Endothelial cell of umbilical vein (primary cell): ENCODE results near the gene STK39. TPM values are rescaled to one million over a fixed set of nuclear protein-coding genes. Genes with fewer than 3 reads are reported as not detected.

Experiments
- BruUV-seq: library from RNA; stranded (reverse); fragments of 400-500 nt; replicated peaks from 2 replicates; lab custom pipeline; 2021; lab: Mats Ljungman, UMichigan
- CTCF ChIA-PET: fragments of 300-600, 350-600 bp; sonication (Branson Sonifier 250); formaldehyde crosslinking; loops from one replicate; lab custom pipeline; 2021; ENCODE audit warnings: antibody characterized with exemption, inconsistent platforms; lab: Charles Lee
- POLR2A ChIA-PET: fragments of 300-600, 350-600 bp; sonication (Branson Sonifier 250); formaldehyde crosslinking; loops from one replicate; lab custom pipeline; 2021; ENCODE audit warnings: antibody characterized with exemption, inconsistent platforms; lab: Charles Lee
- DNase-seq: peaks from one replicate; pipeline ENCODE4 v3.0.0-alpha.2; 2011; ENCODE audit warnings: low read depth, low spot score
- FAIRE-seq: peaks from 2 replicates; lab custom pipeline; 2011; peaks lifted over from hg19 to GRCh38; lab: Jason Lieb, UNC
- H2AFZ ChIP-seq: 2 replicates; pipeline ENCODE4 v1.6.0; 2012; ENCODE audit warnings: low read depth, low read length, control low read depth, inconsistent platforms
- H3K27ac ChIP-seq: 2 replicates; pipeline ENCODE4 v1.5.1; 2011; ENCODE audit warnings: low read depth, mild to moderate bottlenecking, control low read depth, low read length, moderate library complexity; ENCODE audit not compliant: insufficient read depth
- H3K27me3 ChIP-seq, 2 experiments: 2 replicates each; pipeline versions ENCODE4 v1.6.0 to v1.6.1; 2011; ENCODE audit warnings: low read length in 2 of 2, mixed read lengths in 1 of 2; ENCODE audit not compliant: control insufficient read depth in 2 of 2, insufficient read depth in 2 of 2
- H3K36me3 ChIP-seq, 2 experiments: 2 replicates in 1 of 2; 3 replicates in 1 of 2; pipeline ENCODE4 v1.5.1; 2011; ENCODE audit warnings: low read length in 2 of 2, mild to moderate bottlenecking in 1 of 2, moderate library complexity in 1 of 2; ENCODE audit not compliant: control insufficient read depth in 2 of 2, insufficient read depth in 2 of 2; ENCODE audit errors: extremely low read depth in 1 of 2
- H3K4me1 ChIP-seq: 3 replicates; pipeline ENCODE4 v1.5.1; 2011; ENCODE audit warnings: mild to moderate bottlenecking, low read length; ENCODE audit not compliant: control insufficient read depth, insufficient read depth; ENCODE audit errors: extremely low read depth
- H3K4me2 ChIP-seq: 2 replicates; pipeline ENCODE4 v1.6.1; 2011; ENCODE audit warnings: low read length, control low read depth, mixed read lengths; ENCODE audit not compliant: insufficient read depth
- H3K4me3 ChIP-seq, 3 experiments: fragments of 200-600 bp in 1 of 3; sonication (generic), shearing (Covaris generic) in 1 of 3; replicated peaks in 1 of 3; 2 replicates each; pipeline ENCODE4 v1.5.1; 2011 to 2016; ENCODE audit warnings: control low read depth in 3 of 3, low read length in 3 of 3, mild to moderate bottlenecking in 2 of 3, inconsistent platforms in 1 of 3, low read depth in 1 of 3, moderate library complexity in 1 of 3; ENCODE audit not compliant: insufficient read depth in 1 of 3
- H3K79me2 ChIP-seq: 2 replicates; pipeline ENCODE4 v1.6.0; 2012; ENCODE audit warnings: low read length, inconsistent platforms; ENCODE audit not compliant: control insufficient read depth, insufficient read depth
- H3K9ac ChIP-seq: replicated peaks from 2 replicates; pipeline ENCODE3; 2011; ENCODE audit warnings: low read length, control low read depth; ENCODE audit not compliant: insufficient read depth; ENCODE audit errors: extremely low read depth
- H3K9me1 ChIP-seq: replicated peaks from 3 replicates; pipeline ENCODE4 v1.6.0; 2011; ENCODE audit warnings: mild to moderate bottlenecking, low read length; ENCODE audit not compliant: control insufficient read depth, insufficient read depth; ENCODE audit errors: extremely low read depth
- H3K9me3 ChIP-seq: replicated peaks from 2 replicates; pipeline ENCODE4 v1.5.1; 2012; ENCODE audit warnings: low read length, inconsistent platforms; ENCODE audit not compliant: control insufficient read depth, insufficient read depth
- H4K20me1 ChIP-seq: replicated peaks from 2 replicates; pipeline ENCODE3; 2011; ENCODE audit warnings: mild to moderate bottlenecking, low read length; ENCODE audit not compliant: control insufficient read depth, insufficient read depth; ENCODE audit errors: extremely low read depth
- EZH2 ChIP-seq: IDR thresholded peaks from 2 replicates; pipeline ENCODE4 v1.6.1; 2012; ENCODE audit warnings: borderline replicate concordance, low read depth, mild to moderate bottlenecking, moderate library complexity, low read length, inconsistent platforms; ENCODE audit not compliant: severe bottlenecking
- FOS ChIP-seq: IDR thresholded peaks from 2 replicates; pipeline ENCODE4 v1.6.1; 2011; ENCODE audit warnings: mild to moderate bottlenecking, low read length, moderate library complexity, borderline replicate concordance; ENCODE audit not compliant: insufficient read depth
- GATA2 ChIP-seq: IDR thresholded peaks from 2 replicates; pipeline ENCODE4 v1.7.0; 2011; ENCODE audit warnings: low read depth, mild to moderate bottlenecking, moderate library complexity, mixed read lengths, low read length; ENCODE audit not compliant: insufficient read length, insufficient read depth
- JUN ChIP-seq: IDR thresholded peaks from 2 replicates; pipeline ENCODE4 v1.6.1; 2011; ENCODE audit warnings: borderline replicate concordance, low read depth; ENCODE audit not compliant: insufficient read length, insufficient read depth
- MYC ChIP-seq: IDR thresholded peaks from one replicate; pipeline ENCODE4 v1.6.1; 2011; ENCODE audit warnings: mild to moderate bottlenecking, low read depth, low read length
- POLR2A ChIP-seq: IDR thresholded peaks from 2 replicates; pipeline ENCODE4 v1.6.1; 2012; ENCODE audit warnings: low read depth, mild to moderate bottlenecking, control low read depth, low read length
- POLR2AphosphoS5 ChIP-seq: IDR thresholded peaks from 2 replicates; pipeline ENCODE4 v1.6.1; 2012; ENCODE audit warnings: low read depth, mild to moderate bottlenecking, control low read depth, low read length, moderate library complexity; ENCODE audit not compliant: insufficient read depth
- dilution Hi-C: fragments of 300-500 bp; cut with MboI; formaldehyde crosslinking; loops from one replicate; pipeline ENCODE4 v1.15.0; 2019; ENCODE audit warnings: low sequenced_read_pairs; ENCODE audit not compliant: extremely low pct_ligation_motif_present
- intact Hi-C: fragments of 100-400 bp; cut with micrococcal nuclease; formaldehyde crosslinking; loops from one replicate; pipeline ENCODE4 v1.10.0; 2022
- polyA plus RNA-seq, 4 experiments: library from polyadenylated mRNA; depleted of rRNA in 3 of 4; stranded (reverse) in 3 of 4; unstranded in 1 of 4; fragments of >200 nt; gene quantifications; 2 replicates each; pipeline versions ENCODE4 v1.2.1 to v1.2.3, GENCODE V29; 2011 to 2012; ENCODE audit warnings: missing spikeins in 1 of 4
- total RNA-seq: library from RNA; stranded (reverse); gene quantifications from 2 replicates; pipeline ENCODE4 v1.2.3, GENCODE V29; 2021
- TF ChIP-seq, protein P1 (sequence below), 2 donors: IDR thresholded peaks; 1 replicate in 1 of 2; 2 replicates in 1 of 2; pipeline ENCODE4 v1.5.1; 2011; ENCODE audit warnings: low read length in 2 of 2, mild to moderate bottlenecking in 2 of 2, moderate library complexity in 2 of 2, control low read depth in 1 of 2, inconsistent platforms in 1 of 2, low read depth in 1 of 2; ENCODE audit not compliant: insufficient read depth in 1 of 2; ENCODE audit errors: extremely low read depth in 1 of 2
- TF ChIP-seq, protein P2 (sequence below): IDR thresholded peaks from 2 replicates; pipeline ENCODE4 v1.6.1; 2011; ENCODE audit not compliant: insufficient read depth, insufficient read length

The STK39 gene
- total and polyA plus RNA-seq, 2 donors (not counting 3 experiments of a cell fraction or from before 2014, with no cell fraction given) = 4.6 to 13.1 TPM

DNA sequence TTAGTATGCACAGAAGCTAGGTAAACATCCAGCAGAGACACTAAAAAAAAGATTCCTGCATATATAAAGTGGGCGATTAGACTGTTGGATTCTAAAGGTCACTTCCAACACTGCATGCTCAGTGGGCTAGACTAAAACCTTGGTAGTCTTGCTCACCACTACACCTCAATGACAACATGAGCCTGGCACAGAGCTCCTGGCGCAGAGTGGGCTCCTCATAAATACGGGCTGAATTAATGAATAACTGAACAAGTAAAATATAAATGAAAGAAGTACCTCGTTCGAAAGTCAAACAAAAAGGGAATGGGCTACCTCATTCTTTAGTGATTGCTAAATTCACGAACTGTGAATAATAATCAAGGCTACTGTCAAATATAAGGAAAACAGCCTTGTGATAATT lies 185.3 kb downstream of the STK39 start:
- POLR2A ChIA-PET = no interaction called here
- Histone ChIP-seq H3K9ac (no peak overlapping the region), H3K27me3 (no peaks in the 10 kb centered on the region), H3K9me1 (no peaks in the 10 kb centered on the region), H2AFZ (no peak overlapping the region), H3K4me3 (no peak overlapping the region), H3K36me3 (no peaks in the 10 kb centered on the region), H3K4me2 (no peak overlapping the region), H3K9me3 (no peaks in the 10 kb centered on the region), H3K27ac (no peak overlapping the region), H3K4me1 (no peaks in the 10 kb centered on the region), H4K20me1 (no peaks in the 10 kb centered on the region), H3K79me2 (no peaks in the 10 kb centered on the region)
- BruUV-seq = no TSS peak
- TF ChIP-seq, protein P1, sequence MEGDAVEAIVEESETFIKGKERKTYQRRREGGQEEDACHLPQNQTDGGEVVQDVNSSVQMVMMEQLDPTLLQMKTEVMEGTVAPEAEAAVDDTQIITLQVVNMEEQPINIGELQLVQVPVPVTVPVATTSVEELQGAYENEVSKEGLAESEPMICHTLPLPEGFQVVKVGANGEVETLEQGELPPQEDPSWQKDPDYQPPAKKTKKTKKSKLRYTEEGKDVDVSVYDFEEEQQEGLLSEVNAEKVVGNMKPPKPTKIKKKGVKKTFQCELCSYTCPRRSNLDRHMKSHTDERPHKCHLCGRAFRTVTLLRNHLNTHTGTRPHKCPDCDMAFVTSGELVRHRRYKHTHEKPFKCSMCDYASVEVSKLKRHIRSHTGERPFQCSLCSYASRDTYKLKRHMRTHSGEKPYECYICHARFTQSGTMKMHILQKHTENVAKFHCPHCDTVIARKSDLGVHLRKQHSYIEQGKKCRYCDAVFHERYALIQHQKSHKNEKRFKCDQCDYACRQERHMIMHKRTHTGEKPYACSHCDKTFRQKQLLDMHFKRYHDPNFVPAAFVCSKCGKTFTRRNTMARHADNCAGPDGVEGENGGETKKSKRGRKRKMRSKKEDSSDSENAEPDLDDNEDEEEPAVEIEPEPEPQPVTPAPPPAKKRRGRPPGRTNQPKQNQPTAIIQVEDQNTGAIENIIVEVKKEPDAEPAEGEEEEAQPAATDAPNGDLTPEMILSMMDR (IDR thresholded peaks at IDR 0.05; ENCODE audit: extremely low read depth in 1 of 2, insufficient read depth in 1 of 2, low read depth in 1 of 2, low read length in 2 of 2) = no peak
- TF ChIP-seq EZH2 (no peak), FOS (no peak), POLR2AphosphoS5 (no peak), GATA2 (no peak), MYC (no peak), JUN (no peak), POLR2A (no peak)
- TF ChIP-seq, protein P2, sequence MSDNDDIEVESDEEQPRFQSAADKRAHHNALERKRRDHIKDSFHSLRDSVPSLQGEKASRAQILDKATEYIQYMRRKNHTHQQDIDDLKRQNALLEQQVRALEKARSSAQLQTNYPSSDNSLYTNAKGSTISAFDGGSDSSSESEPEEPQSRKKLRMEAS = no peak
- dilution Hi-C loops (no loop called here), intact Hi-C loops (no loop called here)
- FAIRE-seq = no peak
- no peak for DNase-seq
- CTCF ChIA-PET = interaction anchor here (1.1 to 1.4 kb wide), 2 partner anchors 12 to 56 kb away, joined by 3 to 5 read pairs; no protein-coding TSS in a partner anchor
